Fibroblast of mammary gland (primary cell): ENCODE measurements around the gene TBC1D5.

Experiments used
- DNase-seq: peaks from one replicate; pipeline ENCODE4 v3.0.0-alpha.2; 2010; ENCODE audit warnings: low read depth
- H3K4me3 ChIP-seq: 2 replicates; pipeline ENCODE4 v1.5.1; 2011; ENCODE audit warnings: low read depth, mild to moderate bottlenecking, low read length, moderate library complexity; ENCODE audit not compliant: control insufficient read depth
- CTCF ChIP-seq: conservative IDR thresholded peaks from 2 replicates; pipeline ENCODE4 v1.5.1; 2011; ENCODE audit warnings: low read depth, low read length, inconsistent platforms; ENCODE audit not compliant: control insufficient read depth, insufficient read depth

The TBC1D5 gene

GRCh38 chr3:17553080-17553479 is 189.4 kb downstream of the TBC1D5 start:
- DNase-seq, result no peak
- H3K4me3 ChIP-seq, result no peak overlapping the region
- TF ChIP-seq CTCF, result no peak

GRCh38 chr3:17552351-17552750 is 190.1 kb downstream of the TBC1D5 start:
- H3K4me3 ChIP-seq, result no peak overlapping the region
- no peak for TF ChIP-seq CTCF
- DNase-seq, result no peak

GRCh38 chr3:17551895-17552294 is 190.5 kb downstream of the TBC1D5 start:
- no peak for TF ChIP-seq CTCF
- H3K4me3 ChIP-seq, result no peak overlapping the region
- no peak for DNase-seq

- no peak overlapping the region for H3K4me3 ChIP-seq
- no peak for TF ChIP-seq CTCF
- no peak for DNase-seq
Observed at GRCh38 chr3:17551333-17551732, 191.1 kb downstream of the TBC1D5 start.

GRCh38 chr3:17550624-17551023 is 191.8 kb downstream of the TBC1D5 start:
- no peak for DNase-seq
- TF ChIP-seq CTCF, result no peak
- no peak overlapping the region for H3K4me3 ChIP-seq

GRCh38 chr3:17546500-17547255 is 195.8 kb downstream of the TBC1D5 start:
- DNase-seq, result no peak
- no peak overlapping the region for H3K4me3 ChIP-seq
- no peak for TF ChIP-seq CTCF

GRCh38 chr3:17544632-17545031 is 197.8 kb downstream of the TBC1D5 start:
- TF ChIP-seq CTCF, result peak; percentile 35
- no peak overlapping the region for H3K4me3 ChIP-seq
- peak; percentile 14 for DNase-seq
